Liver (tissue), 9 donors: Measurements from ENCODE around the gene BFSP2. TPM values are rescaled to one million over a fixed set of nuclear protein-coding genes. Genes with fewer than 3 reads are reported as not detected.

Experiments
- DNase-seq: peaks from one replicate; pipeline ENCODE4 v3.0.0-alpha.2; 2017; ENCODE audit warnings: low spot score
- H3K27ac ChIP-seq, 2 donors: one replicate each; pipeline ENCODE4 v1.7.0; 2013; ENCODE audit warnings: inconsistent platforms in 2 of 2, low read length in 2 of 2, control low read depth in 1 of 2, low read depth in 1 of 2, mild to moderate bottlenecking in 1 of 2
- H3K27me3 ChIP-seq, 4 donors: one replicate each; pipeline versions ENCODE4 v1.6.1 to v1.7.0; 2013; ENCODE audit warnings: low read length in 3 of 4, inconsistent platforms in 1 of 4, mild to moderate bottlenecking in 1 of 4, moderate library complexity in 1 of 4; ENCODE audit not compliant: control insufficient read depth in 4 of 4, insufficient read depth in 4 of 4
- H3K36me3 ChIP-seq, 4 donors: one replicate each; pipeline versions ENCODE4 v1.6.1 to v1.7.0; 2013; ENCODE audit warnings: low read length in 3 of 4, mild to moderate bottlenecking in 3 of 4, low read depth in 1 of 4, moderate library complexity in 1 of 4; ENCODE audit not compliant: control insufficient read depth in 4 of 4, insufficient read depth in 3 of 4
- H3K4me1 ChIP-seq, 4 donors: one replicate each; pipeline versions ENCODE4 v1.6.1 to v1.7.0; 2013; ENCODE audit warnings: low read length in 3 of 4, mild to moderate bottlenecking in 3 of 4, moderate library complexity in 1 of 4; ENCODE audit not compliant: control insufficient read depth in 4 of 4, insufficient read depth in 4 of 4
- H3K4me3 ChIP-seq, 3 donors: one replicate each; pipeline versions ENCODE4 v1.6.1 to v1.7.0; 2013; ENCODE audit warnings: low read length in 3 of 3, control low read depth in 1 of 3, low read depth in 1 of 3, mild to moderate bottlenecking in 1 of 3
- H3K9ac ChIP-seq, 2 donors: one replicate each; pipeline ENCODE4 v1.7.0; 2013; ENCODE audit warnings: low read length in 2 of 2, mild to moderate bottlenecking in 2 of 2, moderate library complexity in 2 of 2, control low read depth in 1 of 2, low read depth in 1 of 2
- H3K9me3 ChIP-seq, 4 donors: one replicate each; pipeline versions ENCODE4 v1.6.1 to v1.7.0; 2013; ENCODE audit warnings: low read length in 3 of 4; ENCODE audit not compliant: control insufficient read depth in 4 of 4
- EGR1 ChIP-seq, 2 donors: IDR thresholded peaks; 2 replicates each; pipeline ENCODE4 v1.6.1; 2016 to 2018; ENCODE audit warnings: antibody characterized with exemption in 2 of 2, low read depth in 2 of 2
- FOXA1 ChIP-seq: IDR thresholded peaks from 2 replicates; pipeline ENCODE4 v1.6.1; 2016; ENCODE audit warnings: antibody characterized with exemption
- FOXA2 ChIP-seq: IDR thresholded peaks from 2 replicates; pipeline ENCODE4 v1.6.1; 2016; ENCODE audit warnings: antibody characterized with exemption
- JUND ChIP-seq, 2 donors: IDR thresholded peaks; 2 replicates each; pipeline ENCODE4 v1.6.1; 2016; ENCODE audit warnings: antibody characterized with exemption in 2 of 2
- NR2F2 ChIP-seq: IDR thresholded peaks from 2 replicates; pipeline ENCODE4 v1.6.1; 2016; ENCODE audit warnings: antibody characterized with exemption
- RAD21 ChIP-seq, 2 donors: IDR thresholded peaks; 2 replicates each; pipeline ENCODE4 v1.6.1; 2016; ENCODE audit warnings: antibody characterized with exemption in 2 of 2, mild to moderate bottlenecking in 2 of 2
- RXRA ChIP-seq, 2 donors: IDR thresholded peaks; 2 replicates each; pipeline ENCODE4 v1.6.1; 2017 to 2018; ENCODE audit warnings: antibody characterized with exemption in 2 of 2, mild to moderate bottlenecking in 1 of 2
- YY1 ChIP-seq: IDR thresholded peaks from 2 replicates; pipeline ENCODE4 v1.6.1; 2016; ENCODE audit warnings: antibody characterized with exemption, mild to moderate bottlenecking
- WGBS: extraction: QIAGEN DNeasy Blood & Tissue Kit; methylation state at CpG from one replicate; pipeline ENCODE4 v1.1.7; 2013; 5-methylcytosine and 5-hydroxymethylcytosine counted together
- polyA plus RNA-seq, 2 donors: library from polyadenylated mRNA; stranded (reverse) in 1 of 2; unstranded in 1 of 2; fragments of 200-250 nt in 1 of 2; fragments of >200 nt in 1 of 2; fragmentation: Nextera tagmentation in 1 of 2; extraction: Ambion mirVana in 1 of 2; gene quantifications; one replicate each; pipeline versions ENCODE4 v1.2.1 to v1.2.3, GENCODE V29; 2013 to 2015
- total RNA-seq, 2 donors: library from RNA; depleted of rRNA; stranded (reverse); fragments of >200 nt; gene quantifications; one replicate each; pipeline ENCODE4 v1.2.3, GENCODE V29; 2014
- TF ChIP-seq, protein P1 (sequence below): fragments of 150-350 bp; IDR thresholded peaks from 2 replicates; pipeline ENCODE4 v1.5.1; 2017; ENCODE audit warnings: improper control_type of control experiment, low read depth, low read length; ENCODE audit not compliant: missing input control
- TF ChIP-seq, protein P2 (sequence below): IDR thresholded peaks from 2 replicates; pipeline ENCODE4 v1.6.1; 2016; ENCODE audit warnings: antibody characterized with exemption
- TF ChIP-seq, protein P3 (sequence below): IDR thresholded peaks from 2 replicates; pipeline ENCODE4 v1.6.1; 2016; ENCODE audit warnings: antibody characterized with exemption
- TF ChIP-seq, protein P4 (sequence below): IDR thresholded peaks from 2 replicates; pipeline ENCODE4 v1.6.1; 2016; ENCODE audit warnings: antibody characterized with exemption, mild to moderate bottlenecking
- TF ChIP-seq, protein P5 (sequence below): IDR thresholded peaks from 2 replicates; pipeline ENCODE4 v1.6.1; 2016; ENCODE audit warnings: antibody characterized with exemption
- donor health status: healthy.
- donor health status: healthy.
- donor health status: healthy.
- donor health status: healthy.
- donor health status: healthy.

The BFSP2 gene
- total and polyA plus RNA-seq, 4 donors = 0.42 TPM; not detected in 3

DNA sequence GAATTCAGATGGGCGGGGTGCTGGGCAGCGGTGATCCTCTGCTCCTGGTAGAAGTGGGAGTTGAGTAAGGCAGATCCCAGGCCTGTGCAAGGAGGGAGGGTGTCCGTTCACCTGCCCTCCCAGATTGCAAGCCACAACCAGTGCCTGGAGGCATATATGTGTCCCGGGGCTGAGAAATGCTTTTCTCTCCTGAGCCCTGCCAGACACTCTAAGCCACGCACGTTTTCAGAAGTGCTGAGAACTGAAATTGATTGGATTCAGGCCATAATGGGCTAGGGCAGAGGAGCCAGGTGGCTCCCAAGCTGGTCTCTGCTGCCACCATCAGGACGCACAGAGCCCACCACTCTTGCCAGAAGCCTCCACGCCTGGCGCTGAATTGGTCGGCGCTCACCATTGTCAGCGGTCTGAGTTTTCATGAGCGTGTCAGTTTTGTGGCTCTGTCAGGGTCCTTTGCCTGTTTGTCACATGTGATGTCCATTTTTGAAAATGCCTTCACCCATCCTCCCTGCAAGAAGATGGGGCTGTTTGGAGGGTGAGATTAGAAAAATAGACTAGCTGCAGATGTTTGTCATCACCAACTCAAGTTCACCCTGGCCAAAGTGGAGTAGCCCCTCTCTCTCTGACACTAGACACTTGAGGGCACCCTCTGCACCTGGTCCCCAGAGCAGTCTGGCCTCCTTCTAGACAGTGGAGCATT is 15.4 kb upstream of the BFSP2 start:
- Histone ChIP-seq H3K9me3 (no peaks in the 10 kb centered on the region), H3K4me3 (no peak overlapping the region), H3K9ac (no peak overlapping the region), H3K36me3 (no peaks in the 10 kb centered on the region), H3K27ac (no peak overlapping the region), H3K4me1 (peaks cover 2 to 15% (median 12%) of the 10 kb centered on the region in 4 donors), H3K27me3 (no peaks in the 10 kb centered on the region)
- no peak for TF ChIP-seq NR2F2
- no peak for TF ChIP-seq FOXA2
- TF ChIP-seq, protein P1, sequence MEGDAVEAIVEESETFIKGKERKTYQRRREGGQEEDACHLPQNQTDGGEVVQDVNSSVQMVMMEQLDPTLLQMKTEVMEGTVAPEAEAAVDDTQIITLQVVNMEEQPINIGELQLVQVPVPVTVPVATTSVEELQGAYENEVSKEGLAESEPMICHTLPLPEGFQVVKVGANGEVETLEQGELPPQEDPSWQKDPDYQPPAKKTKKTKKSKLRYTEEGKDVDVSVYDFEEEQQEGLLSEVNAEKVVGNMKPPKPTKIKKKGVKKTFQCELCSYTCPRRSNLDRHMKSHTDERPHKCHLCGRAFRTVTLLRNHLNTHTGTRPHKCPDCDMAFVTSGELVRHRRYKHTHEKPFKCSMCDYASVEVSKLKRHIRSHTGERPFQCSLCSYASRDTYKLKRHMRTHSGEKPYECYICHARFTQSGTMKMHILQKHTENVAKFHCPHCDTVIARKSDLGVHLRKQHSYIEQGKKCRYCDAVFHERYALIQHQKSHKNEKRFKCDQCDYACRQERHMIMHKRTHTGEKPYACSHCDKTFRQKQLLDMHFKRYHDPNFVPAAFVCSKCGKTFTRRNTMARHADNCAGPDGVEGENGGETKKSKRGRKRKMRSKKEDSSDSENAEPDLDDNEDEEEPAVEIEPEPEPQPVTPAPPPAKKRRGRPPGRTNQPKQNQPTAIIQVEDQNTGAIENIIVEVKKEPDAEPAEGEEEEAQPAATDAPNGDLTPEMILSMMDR = peak; percentile 76
- TF ChIP-seq, protein P2, sequence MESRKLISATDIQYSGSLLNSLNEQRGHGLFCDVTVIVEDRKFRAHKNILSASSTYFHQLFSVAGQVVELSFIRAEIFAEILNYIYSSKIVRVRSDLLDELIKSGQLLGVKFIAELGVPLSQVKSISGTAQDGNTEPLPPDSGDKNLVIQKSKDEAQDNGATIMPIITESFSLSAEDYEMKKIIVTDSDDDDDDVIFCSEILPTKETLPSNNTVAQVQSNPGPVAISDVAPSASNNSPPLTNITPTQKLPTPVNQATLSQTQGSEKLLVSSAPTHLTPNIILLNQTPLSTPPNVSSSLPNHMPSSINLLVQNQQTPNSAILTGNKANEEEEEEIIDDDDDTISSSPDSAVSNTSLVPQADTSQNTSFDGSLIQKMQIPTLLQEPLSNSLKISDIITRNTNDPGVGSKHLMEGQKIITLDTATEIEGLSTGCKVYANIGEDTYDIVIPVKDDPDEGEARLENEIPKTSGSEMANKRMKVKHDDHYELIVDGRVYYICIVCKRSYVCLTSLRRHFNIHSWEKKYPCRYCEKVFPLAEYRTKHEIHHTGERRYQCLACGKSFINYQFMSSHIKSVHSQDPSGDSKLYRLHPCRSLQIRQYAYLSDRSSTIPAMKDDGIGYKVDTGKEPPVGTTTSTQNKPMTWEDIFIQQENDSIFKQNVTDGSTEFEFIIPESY = no peak
- peak; percentile 91 to 94 for TF ChIP-seq RAD21 (IDR thresholded peaks at IDR 0.05)
- TF ChIP-seq, protein P3, sequence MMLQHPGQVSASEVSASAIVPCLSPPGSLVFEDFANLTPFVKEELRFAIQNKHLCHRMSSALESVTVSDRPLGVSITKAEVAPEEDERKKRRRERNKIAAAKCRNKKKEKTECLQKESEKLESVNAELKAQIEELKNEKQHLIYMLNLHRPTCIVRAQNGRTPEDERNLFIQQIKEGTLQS = no peak
- no peak for TF ChIP-seq JUND (IDR thresholded peaks at IDR 0.05)
- 28% methylated on average over 13 of the region's 13 CpGs for WGBS
- peak; percentile 58 for DNase-seq

DNA sequence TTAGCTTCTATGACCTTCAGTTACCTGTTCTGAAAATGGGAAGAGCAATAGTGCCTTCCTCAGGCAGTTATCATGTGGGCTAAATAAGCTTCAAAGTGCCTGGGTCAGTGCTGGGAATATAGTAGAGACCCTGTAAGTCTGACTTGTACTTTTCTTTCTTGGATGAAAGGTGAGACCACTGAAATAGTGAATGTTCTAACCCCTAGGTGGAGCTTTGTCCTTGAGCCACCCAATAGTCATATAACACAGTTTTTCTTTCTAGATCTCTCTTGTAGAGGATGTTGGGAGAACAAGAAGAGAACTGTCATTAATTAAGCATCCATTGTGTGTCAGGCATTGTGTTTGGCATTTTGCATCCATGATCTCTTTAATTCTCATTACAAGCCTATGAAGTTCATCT is 13.0 kb upstream of the BFSP2 start:
- Histone ChIP-seq H3K27me3 (no peaks in the 10 kb centered on the region), H3K4me3 (no peak overlapping the region), H3K27ac (no peak overlapping the region), H3K9ac (no peak overlapping the region), H3K9me3 (no peaks in the 10 kb centered on the region), H3K36me3 (no peaks in the 10 kb centered on the region), H3K4me1 (peaks cover 0 to 2% (median under 1%) of the 10 kb centered on the region in 4 donors)
- DNase-seq = no peak
- TF ChIP-seq YY1 (no peak), RXRA (IDR thresholded peaks at IDR 0.05) (no peak)

DNA sequence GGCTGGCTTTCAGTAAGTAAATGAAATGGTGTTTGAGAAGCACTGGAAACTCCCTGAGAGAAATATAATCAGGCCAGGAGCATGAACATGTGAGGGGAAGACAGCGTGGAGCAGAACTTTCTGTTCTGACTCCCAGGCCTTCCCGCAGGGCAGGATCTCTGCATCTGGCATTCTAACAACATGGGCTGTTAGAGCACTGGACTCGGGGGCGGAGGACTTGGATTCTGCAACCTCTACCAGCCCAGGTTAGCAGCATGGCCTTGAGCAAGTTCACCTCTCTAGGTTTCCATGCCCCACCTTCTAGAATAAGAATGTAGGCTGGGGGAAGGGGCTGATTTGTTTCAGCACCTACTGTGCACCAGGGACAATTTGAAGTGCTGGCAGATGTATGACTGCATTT is 12.5 kb upstream of the BFSP2 start:
- no peak overlapping the region for H3K27ac ChIP-seq
- WGBS = 86% methylated on average over 4 of the region's 4 CpGs
- no peak overlapping the region for H3K9ac ChIP-seq
- no peaks in the 10 kb centered on the region for H3K27me3 ChIP-seq
- no peaks in the 10 kb centered on the region for H3K36me3 ChIP-seq
- no peak for DNase-seq
- no peak overlapping the region for H3K4me3 ChIP-seq
- H3K9me3 ChIP-seq = no peaks in the 10 kb centered on the region
- H3K4me1 ChIP-seq = no peaks in the 10 kb centered on the region
- TF ChIP-seq EGR1 (IDR thresholded peaks at IDR 0.05; ENCODE audit: low read depth in 2 of 2) = no peak
- TF ChIP-seq, protein P4, sequence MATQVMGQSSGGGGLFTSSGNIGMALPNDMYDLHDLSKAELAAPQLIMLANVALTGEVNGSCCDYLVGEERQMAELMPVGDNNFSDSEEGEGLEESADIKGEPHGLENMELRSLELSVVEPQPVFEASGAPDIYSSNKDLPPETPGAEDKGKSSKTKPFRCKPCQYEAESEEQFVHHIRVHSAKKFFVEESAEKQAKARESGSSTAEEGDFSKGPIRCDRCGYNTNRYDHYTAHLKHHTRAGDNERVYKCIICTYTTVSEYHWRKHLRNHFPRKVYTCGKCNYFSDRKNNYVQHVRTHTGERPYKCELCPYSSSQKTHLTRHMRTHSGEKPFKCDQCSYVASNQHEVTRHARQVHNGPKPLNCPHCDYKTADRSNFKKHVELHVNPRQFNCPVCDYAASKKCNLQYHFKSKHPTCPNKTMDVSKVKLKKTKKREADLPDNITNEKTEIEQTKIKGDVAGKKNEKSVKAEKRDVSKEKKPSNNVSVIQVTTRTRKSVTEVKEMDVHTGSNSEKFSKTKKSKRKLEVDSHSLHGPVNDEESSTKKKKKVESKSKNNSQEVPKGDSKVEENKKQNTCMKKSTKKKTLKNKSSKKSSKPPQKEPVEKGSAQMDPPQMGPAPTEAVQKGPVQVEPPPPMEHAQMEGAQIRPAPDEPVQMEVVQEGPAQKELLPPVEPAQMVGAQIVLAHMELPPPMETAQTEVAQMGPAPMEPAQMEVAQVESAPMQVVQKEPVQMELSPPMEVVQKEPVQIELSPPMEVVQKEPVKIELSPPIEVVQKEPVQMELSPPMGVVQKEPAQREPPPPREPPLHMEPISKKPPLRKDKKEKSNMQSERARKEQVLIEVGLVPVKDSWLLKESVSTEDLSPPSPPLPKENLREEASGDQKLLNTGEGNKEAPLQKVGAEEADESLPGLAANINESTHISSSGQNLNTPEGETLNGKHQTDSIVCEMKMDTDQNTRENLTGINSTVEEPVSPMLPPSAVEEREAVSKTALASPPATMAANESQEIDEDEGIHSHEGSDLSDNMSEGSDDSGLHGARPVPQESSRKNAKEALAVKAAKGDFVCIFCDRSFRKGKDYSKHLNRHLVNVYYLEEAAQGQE = no peak
- TF ChIP-seq RXRA (IDR thresholded peaks at IDR 0.05) = no peak
- TF ChIP-seq, protein P5, sequence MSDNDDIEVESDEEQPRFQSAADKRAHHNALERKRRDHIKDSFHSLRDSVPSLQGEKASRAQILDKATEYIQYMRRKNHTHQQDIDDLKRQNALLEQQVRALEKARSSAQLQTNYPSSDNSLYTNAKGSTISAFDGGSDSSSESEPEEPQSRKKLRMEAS = no peak
- TF ChIP-seq YY1 = no peak
- no peak for TF ChIP-seq RAD21 (IDR thresholded peaks at IDR 0.05)
- TF ChIP-seq, protein P2 = no peak
- TF ChIP-seq FOXA1 = no peak
- TF ChIP-seq NR2F2 = no peak
- TF ChIP-seq, protein P1 = no peak
- TF ChIP-seq, protein P3 = no peak
